Activated T-cell treated with anti-CD3 and anti-CD28 coated beads for 1 hour (primary cell): Measurements from ENCODE around the gene KDF1.
A peak's percentile ranks its signal among the peaks of the same experiment; 100 is the strongest.

Experiments
- DNase-seq: peaks from one replicate; pipeline ENCODE4 v3.0.0-alpha.2; 2020; ENCODE audit warnings: low read depth

KDF1 gene

DNA sequence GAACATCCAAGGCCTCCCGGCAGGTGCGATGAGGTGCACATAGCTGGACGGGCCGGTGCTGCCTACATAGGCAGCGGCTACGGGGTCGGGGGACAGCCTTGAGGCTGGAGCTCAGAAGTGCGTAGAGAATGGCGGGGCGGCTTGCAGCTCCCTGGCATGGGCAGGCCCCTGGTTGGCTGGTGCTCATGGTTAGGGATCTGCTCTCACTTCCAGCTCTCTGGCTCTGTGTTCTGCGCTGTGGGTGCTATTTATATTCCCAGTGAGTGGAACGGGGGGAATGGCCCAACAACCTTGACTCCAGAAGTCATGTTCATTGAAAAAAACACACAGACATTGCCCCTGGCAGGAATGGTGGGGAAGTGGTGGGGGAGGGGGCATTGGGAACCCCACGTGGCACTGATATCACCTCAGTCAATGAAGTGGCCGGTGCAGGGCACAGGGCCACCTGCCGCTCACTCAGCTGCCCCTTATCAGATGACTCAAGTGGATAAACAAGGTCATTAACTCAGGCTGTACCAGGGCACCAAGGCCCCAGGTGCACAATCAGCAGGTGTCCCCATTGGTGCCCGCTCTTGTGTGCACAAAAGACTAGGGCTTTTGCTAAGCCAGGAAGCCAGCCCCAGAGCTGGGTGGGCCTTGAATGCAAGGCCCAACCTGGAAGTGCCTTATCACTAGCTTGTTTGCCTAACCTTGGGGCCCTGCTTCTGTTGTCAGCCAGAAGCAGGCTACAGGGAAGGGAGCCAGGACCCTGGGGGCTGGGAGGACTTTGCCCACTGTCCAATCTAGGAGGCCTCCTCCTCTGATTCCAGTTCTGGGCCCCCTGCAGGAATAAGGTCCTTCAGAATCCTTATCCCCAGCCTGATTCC, 46.3 kb downstream of the KDF1 start, which contains the start of gene NR0B2:
Gene NR0B2, minus strand, starts transcription at position 222 of the 866 bp plus-strand sequence. Its CDS starts 35 bp downstream, at position 187.
- no peak for DNase-seq

DNA sequence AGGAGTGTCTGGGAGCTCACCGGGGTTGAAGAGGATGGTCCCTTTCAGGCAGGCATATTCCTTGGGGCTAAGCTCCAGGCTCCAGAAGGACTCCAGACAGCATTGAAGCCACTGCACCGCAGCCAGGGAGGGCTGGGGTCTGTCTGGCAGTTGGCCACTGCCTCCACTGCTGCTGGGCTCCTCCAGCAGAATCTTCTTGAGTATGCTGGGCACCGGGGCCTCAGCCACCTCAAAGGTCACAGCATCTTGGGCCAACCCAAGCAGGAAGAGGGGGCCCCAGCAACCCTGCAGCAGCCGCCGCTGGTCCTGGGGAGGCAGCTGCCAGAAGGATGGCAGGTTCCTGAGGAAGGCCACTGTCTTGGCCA, 46.9 kb downstream of the KDF1 start:
- no peak for DNase-seq

DNA sequence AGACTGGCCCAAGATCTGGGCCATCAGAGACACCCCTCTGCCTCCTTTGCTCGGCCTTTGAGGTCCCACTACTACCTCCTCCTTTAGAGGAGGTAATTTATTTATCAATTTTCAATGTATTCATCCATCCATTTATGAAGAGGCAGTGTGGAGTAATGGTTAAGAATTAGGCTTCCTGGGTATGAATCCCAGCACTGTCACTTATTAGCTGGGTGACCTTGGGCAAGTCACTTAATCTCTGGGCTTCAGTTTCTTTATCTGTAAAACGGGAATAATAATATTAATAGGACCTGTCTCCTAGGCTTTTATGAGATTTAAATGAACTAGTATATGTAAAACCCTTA, 48.1 kb downstream of the KDF1 start:
- DNase-seq, result no peak

DNA sequence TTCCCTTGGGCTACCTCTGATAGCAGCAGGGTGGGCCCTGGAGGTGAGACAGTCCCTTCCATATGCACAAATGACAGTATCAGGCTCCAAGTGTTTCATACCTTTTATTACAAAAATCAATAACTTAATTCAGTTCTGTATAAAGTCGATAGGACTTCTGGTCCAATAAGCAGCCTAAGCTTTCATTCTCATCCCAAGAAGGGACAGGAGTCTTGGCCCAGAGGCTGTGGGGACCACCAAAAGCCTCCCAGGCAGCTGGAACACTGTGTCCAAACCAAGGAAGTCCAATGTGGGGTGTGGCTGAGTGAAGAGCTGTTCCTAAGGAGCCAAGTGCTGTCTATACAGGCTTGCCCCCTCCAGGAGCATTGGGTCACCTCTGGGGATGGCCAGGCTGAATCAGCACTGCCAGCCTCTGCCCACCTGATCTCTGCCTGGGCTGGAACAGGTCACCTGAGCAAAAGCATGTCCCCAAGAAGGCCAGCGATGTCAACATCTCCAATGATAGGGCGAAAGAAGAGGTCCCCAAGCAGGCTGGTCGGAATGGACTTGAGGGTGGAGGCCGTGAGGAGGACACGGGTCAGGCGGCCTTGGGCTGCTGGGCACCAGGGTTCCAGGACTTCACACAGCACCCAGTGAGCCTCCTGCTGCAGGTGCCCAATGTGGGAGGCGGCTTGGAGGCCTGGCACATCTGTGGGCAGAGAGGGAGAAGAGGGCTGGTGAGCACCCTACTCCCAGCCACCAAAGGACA, 48.7 kb downstream of the KDF1 start:
- no peak for DNase-seq

DNA sequence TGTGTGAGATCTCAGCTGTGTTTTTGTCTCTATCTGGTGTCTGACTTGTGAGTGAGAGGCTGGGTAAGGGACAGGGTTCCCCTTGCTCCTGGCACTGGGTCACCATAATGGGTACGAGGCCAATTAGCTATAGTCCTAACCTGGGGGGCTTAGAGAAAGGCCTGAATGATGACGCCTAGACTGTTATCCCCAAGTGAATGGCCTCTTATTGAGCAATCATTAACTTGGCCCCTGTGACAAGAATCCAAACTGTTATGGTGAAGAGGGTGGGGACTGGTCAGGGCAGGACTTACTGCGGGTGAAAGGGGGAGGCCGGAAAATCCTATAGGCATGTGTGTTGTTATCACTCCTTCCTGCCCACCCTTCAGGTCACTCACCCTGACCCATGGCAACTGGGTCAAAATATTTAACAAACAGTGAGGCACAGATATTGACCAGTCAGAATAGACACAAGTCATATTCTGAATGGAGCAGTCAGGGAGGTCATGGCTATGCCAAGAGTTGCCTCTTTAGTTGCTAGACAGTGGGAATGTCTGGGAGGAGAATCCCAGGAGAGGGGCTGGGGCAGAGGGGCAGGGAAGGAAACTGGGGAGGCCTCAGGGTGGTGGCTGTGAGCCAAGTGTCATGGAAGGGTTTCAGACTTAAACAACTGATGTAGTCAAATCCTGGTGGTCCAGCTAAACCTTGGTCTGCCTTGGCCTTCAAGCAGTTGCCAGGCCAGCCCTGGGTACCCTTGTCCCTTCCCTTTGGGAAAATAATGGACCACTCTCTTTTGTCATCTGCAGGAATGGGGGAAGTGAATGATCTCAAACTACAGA, 49.7 kb downstream of the KDF1 start:
- no peak for DNase-seq

DNA sequence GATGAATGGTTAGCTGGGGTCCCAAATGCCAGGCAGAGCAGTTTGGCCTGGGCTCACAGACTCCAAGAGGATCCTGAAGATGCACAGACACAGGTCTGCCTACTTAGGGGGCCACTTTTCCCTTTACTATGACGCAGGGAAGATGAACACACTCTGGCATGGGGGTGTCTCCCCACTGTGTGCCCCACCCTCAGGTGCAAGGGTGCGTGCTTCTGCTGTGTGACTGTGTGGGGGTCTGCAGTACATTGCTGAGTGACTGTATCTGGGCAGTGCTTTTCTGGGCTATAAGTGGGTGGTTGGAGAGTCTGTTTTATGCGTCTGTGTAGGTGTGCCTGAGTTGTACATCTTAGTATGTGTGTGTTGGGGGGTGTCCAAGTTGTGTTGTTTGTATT, 50.3 kb downstream of the KDF1 start:
- DNase-seq, result no peak

DNA sequence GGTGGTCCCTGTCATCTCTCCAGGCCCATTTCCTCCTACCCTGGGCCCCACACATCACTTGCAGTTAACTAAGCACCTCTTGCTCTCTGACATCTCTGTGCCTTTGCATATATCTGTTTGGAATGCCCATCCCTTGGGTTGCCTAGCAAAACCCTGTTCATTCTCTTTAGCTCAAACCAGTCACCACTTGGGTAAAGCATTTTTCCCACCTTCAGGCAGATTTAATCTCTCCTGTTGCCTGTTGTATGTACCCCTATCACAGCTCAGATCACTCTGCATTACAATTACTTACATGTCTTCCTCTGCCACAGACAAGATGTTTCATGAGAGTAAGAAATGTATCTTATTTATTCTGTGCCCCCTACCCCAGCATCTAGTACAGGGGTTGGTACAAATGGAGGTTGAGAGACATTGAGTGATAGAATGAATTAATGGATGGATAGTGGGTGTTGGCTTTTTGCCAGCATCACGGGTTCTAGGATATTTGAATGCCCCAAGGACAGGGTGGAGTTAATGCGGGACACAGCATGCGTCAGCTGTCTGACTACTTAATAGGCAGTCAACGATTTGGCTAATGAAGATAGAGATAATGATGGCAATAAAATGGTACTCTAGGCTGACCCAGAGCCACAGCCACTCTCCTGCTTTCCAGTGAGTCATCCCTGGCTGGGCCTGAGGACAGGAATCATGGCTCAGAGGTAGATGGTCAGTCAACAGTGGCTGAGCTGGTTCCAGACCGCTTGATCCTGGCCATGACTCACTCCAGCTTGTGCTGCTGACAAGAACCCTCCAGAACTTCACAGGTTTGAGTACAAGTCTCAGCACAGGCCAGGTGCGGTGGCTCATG, 53.0 kb downstream of the KDF1 start:
- DNase-seq, result no peak

DNA sequence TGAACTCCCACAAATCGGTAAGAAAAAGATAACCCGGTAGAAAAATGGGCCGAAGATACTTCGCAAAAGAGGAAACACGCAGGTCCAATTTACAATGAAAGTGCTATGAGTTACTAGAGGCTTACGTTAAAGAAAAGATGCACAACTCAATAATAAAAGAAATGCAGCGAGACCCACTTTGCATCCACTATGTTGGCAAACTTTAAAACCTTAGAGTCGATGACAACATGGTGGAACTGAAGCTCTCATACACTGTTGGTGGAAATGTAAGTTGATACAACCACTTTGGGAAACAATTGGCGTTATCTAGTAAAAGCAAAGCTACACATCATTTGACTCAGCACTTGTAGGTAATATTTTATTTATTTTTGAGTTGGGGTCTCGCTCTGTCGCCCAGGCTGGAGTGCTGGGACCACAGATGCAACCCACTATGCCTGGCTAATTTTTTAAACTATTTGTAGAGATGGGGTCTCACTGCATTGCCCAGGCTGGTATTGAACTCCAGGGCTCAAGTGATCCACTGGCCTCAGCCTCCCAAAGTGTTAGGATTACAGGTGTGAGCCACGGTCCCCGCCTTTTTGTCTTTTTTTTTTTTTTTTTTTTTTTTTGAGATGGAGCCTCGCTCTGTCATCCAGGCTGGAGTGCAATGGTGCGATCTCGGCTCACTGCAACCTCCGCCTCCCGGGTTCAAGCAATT, 59.3 kb downstream of the KDF1 start:
- DNase-seq, result no peak

DNA sequence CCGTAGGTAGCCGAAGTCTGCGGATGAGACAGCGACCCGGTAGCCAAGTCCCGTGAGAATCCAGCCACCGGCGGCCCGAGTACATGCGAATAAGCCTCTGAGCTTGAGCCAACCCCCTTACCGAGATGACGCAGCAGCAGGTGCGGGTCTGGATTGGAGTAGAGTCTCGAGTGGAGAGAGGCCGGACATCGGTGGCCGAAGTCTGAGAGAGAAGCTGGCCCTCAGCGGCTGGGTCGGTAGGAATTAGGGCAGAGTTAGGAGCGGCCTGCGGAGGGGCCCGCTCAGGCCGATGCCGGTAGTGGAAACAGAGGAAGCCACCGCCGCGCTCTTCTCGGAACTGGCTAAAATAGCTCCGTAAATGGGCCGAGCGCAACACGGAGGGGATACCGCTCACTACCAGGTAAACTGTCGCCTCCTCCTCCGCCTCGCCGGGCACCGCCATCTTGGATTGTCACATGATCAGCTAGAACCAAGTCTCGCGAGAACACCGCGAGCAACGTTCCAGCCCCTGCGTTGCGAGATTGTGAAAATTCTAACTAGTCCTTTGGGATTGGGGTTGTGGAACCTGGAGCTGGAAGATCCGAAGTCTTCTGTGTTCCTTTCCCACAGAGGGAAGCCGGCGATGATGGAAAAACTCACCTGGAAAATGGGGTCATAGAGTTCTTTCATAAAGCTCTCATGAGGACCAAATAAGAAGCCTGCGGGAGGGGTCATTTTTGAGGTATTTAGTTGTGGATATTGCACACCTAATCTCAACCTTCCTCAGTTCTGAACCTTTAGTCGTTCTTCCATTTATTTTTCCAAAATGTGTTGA, 60.1 kb downstream of the KDF1 start, which contains the start of gene GPATCH3:
Gene GPATCH3, minus strand, starts transcription at position 467 of the 814 bp plus-strand sequence. Its CDS starts 25 bp downstream, at position 442.
- DNase-seq, result peak; percentile 83
